ENCODE results near the gene ATE1.

ATE1 gene

DNA sequence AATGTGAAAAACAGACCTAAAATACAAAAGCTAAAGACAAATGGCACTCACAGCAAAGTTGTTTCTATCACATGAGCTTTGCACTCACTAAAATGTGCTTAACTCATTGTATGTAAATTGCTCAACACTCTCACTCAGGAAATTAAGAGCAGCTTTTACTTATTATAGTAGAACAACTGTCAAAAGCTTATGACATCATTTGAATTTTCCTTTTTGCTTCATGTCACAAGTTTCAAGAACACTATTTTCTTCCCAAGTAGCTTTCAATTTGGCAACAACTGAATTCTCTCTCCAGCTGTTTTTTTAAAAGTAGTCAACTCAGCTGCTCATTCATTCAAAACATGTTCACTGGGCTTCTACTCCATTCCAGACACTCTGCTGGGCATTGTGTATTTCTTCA, 46.9 kb downstream of the ATE1 start:
- no peak overlapping the region for H3K27ac ChIP-seq
- TF ChIP-seq, protein P1, sequence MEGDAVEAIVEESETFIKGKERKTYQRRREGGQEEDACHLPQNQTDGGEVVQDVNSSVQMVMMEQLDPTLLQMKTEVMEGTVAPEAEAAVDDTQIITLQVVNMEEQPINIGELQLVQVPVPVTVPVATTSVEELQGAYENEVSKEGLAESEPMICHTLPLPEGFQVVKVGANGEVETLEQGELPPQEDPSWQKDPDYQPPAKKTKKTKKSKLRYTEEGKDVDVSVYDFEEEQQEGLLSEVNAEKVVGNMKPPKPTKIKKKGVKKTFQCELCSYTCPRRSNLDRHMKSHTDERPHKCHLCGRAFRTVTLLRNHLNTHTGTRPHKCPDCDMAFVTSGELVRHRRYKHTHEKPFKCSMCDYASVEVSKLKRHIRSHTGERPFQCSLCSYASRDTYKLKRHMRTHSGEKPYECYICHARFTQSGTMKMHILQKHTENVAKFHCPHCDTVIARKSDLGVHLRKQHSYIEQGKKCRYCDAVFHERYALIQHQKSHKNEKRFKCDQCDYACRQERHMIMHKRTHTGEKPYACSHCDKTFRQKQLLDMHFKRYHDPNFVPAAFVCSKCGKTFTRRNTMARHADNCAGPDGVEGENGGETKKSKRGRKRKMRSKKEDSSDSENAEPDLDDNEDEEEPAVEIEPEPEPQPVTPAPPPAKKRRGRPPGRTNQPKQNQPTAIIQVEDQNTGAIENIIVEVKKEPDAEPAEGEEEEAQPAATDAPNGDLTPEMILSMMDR (conservative IDR thresholded peaks at IDR 0.05), result no peak

DNA sequence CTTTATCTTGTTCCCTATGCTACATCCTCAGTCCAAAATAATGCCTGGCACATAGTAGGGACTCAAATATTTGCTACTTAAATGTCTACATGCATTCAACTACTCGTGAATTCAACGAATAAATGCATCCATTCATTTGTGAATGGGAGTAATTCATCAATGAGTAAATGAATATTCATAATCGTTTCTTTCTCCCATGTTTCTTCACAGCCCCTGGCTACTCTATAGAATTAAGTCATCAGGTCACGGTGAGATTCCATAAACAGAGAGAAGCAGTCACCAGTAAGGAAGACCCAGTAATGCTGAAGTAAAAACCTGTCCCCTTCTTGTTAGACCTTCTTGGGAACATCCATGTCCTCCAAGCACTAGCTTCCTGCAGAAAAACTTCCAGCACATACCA, 48.4 kb downstream of the ATE1 start:
- H3K27ac ChIP-seq, result no peak overlapping the region
- TF ChIP-seq, protein P1 (conservative IDR thresholded peaks at IDR 0.05), result no peak

DNA sequence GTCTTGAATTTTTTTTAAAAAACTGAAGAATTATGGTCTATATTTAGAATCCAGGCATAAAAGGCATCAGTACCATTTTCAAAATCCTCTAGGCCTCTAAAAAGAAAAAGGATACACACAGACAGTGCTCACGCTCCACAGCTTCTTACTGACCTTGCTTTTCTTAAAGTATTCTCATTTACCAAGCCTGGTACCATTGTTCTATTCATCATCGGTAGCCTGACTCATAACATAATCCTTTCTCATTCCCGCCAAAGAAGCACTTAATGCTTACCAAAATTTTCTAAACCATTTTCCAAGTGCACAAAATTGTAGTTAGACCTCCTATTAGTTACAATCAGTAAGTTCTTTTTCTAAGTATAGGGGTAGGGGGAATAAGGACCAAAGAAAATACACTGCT, 54.6 kb downstream of the ATE1 start:
- no peak overlapping the region for H3K27ac ChIP-seq
- TF ChIP-seq, protein P1 (conservative IDR thresholded peaks at IDR 0.05), result no peak

DNA sequence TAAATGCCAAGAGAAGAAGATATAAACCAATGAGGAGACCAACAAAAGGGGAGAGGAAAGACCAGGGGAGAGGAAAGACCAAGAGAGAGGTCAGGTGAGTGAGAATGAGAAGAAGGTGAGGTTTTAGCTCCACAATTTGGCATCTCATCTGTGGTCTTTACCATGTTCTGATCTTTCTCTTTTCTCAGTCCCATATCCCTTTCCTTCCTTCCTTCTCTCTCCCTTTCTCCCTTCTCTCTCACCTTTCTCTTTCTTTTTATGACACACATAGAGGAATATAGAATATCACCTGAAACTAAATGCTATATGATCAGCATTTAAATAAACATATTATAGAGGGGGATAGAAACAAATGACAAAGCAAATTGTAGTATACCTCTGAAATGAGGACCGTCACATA, 57.4 kb downstream of the ATE1 start:
- TF ChIP-seq, protein P1 (conservative IDR thresholded peaks at IDR 0.05), result no peak
- no peak overlapping the region for H3K27ac ChIP-seq

DNA sequence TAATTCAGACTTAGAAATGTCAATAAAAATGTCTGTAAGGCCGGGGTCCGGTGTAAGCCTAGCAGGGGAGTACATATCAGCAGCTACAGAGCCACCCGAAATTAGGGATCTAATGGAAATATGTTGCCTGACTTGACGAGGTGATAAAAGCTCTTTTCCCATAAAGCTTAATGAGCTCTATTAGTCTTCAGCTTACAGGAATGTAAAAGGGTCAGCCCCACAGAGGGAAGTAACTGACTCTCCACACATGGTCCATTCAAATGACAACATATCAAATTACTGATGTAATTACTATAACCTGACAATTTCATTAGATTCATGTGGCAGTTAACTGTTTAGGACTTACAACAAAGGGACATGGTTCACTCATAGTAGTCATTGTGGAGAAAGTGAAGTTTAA, 62.3 kb downstream of the ATE1 start:
- H3K27ac ChIP-seq, result peak overlapping the region; percentile 15; the same call in 1 of the 2 replicates
- TF ChIP-seq, protein P1 (conservative IDR thresholded peaks at IDR 0.05), result no peak

DNA sequence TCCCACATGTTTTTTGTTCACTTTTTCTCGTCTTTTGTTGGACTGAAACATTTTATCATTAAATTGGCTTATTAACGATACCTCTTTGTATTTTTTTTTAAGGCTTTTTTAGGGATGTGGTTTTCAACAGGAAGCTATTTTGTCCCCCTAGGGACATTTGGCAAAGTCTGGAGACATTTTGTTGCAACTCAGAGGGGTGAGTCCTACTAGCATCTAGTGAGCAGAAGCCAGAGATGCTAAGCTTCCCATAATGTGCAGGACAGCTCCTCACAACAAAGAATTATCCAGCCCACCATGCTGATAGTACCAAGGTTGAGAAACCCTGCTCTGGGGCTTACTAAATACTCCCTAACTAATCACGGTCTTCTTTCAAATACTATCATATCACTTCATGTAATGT, 63.2 kb downstream of the ATE1 start:
- no peak overlapping the region for H3K27ac ChIP-seq
- TF ChIP-seq, protein P1 (conservative IDR thresholded peaks at IDR 0.05), result no peak

DNA sequence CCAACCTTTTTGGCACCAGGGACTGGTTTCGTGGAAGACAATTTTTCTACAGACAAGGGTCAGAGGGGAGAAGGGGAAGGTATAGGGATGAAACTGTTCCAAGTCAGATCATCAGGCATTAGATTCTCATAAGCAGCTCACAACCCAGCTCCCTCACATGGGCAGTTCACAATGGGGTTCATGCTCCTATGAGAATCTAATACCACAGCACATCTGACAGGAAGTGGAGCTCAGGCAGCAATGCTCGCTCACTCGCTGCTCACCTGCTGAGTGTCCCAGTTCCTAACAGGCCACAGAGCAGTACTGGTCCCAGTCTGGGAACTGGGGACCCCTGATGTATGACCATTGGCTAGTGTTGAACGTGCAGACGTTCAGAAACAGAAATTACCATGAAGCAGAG, 63.7 kb downstream of the ATE1 start:
- TF ChIP-seq, protein P1 (conservative IDR thresholded peaks at IDR 0.05), result no peak
- H3K27ac ChIP-seq, result no peak overlapping the region

DNA sequence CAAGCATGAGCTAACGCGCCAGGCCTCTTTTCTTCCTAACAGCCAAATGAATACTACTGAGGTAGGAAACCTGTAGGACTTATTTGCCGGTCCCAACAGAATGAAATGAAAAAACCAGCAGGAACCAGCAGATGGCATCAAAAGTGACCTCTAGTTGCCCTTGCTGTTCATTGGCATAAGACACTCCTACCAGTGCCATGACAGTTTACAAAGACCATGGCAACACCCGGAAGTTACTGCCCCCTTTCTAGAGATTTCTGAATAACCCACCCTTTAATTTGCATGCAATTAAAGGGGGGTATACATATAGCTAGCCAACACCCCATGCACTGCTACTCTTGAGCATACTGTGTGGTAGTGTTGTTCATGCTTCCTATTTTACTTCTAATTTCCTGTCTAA, 65.2 kb downstream of the ATE1 start:
- no peak overlapping the region for H3K27ac ChIP-seq
- TF ChIP-seq, protein P1 (conservative IDR thresholded peaks at IDR 0.05), result no peak
